Smooth muscle cell (in vitro differentiated cells): ENCODE results near the gene SRPRA. TPM values are rescaled to one million over a fixed set of nuclear protein-coding genes. Genes with fewer than 3 reads are reported as not detected.

Experiments used
- DNase-seq: peaks from one replicate; lab custom pipeline; 2025; ENCODE audit not compliant: unreplicated experiment; lab: John Stamatoyannopoulos, UW
- H2AFZ ChIP-seq: fragments of 200-600 bp; sonication (generic); 2 replicates; pipeline ENCODE4 v1.6.0; 2016; ENCODE audit warnings: antibody characterized with exemption, low read depth, mild to moderate bottlenecking
- H3F3A ChIP-seq: fragments of 200-600 bp; sonication (generic); 2 replicates; pipeline ENCODE4 v1.6.0; 2017; ENCODE audit warnings: antibody characterized with exemption, low read depth
- H3K27ac ChIP-seq: fragments of 200-600 bp; sonication (generic); 2 replicates; pipeline ENCODE4 v1.5.1; 2016; ENCODE audit warnings: low read depth, mild to moderate bottlenecking
- H3K27me3 ChIP-seq: fragments of 200-600 bp; sonication (generic); 2 replicates; pipeline ENCODE4 v1.6.1; 2016; ENCODE audit warnings: low read depth, mild to moderate bottlenecking
- H3K36me3 ChIP-seq: fragments of 200-600 bp; sonication (generic); 2 replicates; pipeline ENCODE4 v1.5.1; 2016; ENCODE audit warnings: low read depth
- H3K4me1 ChIP-seq: fragments of 200-600 bp; sonication (generic); 2 replicates; pipeline ENCODE4 v1.5.1; 2016; ENCODE audit warnings: low read depth
- H3K4me2 ChIP-seq: fragments of 200-600 bp; sonication (generic); 2 replicates; pipeline ENCODE4 v1.6.0; 2016; ENCODE audit warnings: mild to moderate bottlenecking
- H3K4me3 ChIP-seq: fragments of 200-600 bp; sonication (generic); 2 replicates; pipeline ENCODE4 v1.5.1; 2016; ENCODE audit warnings: mild to moderate bottlenecking
- H3K79me2 ChIP-seq: fragments of 200-600 bp; sonication (generic); 2 replicates; pipeline ENCODE4 v1.6.0; 2016; ENCODE audit warnings: low read depth, mild to moderate bottlenecking
- H3K9ac ChIP-seq: fragments of 200-600 bp; sonication (generic); 2 replicates; pipeline ENCODE4 v1.6.0; 2016; ENCODE audit warnings: low read depth
- H3K9me3 ChIP-seq: fragments of 200-600 bp; sonication (generic); replicated peaks from 2 replicates; pipeline ENCODE4 v1.5.1; 2016; ENCODE audit warnings: low read depth
- H4K20me1 ChIP-seq: fragments of 200-600 bp; sonication (generic); 2 replicates; pipeline ENCODE4 v1.6.0; 2016; ENCODE audit warnings: low read depth
- CTCF ChIP-seq: fragments of 200-600 bp; sonication (generic); IDR thresholded peaks from 2 replicates; pipeline ENCODE4 v1.5.1; 2017; ENCODE audit warnings: borderline replicate concordance, mild to moderate bottlenecking, antibody characterized with exemption; ENCODE audit not compliant: insufficient read depth, poor library complexity, severe bottlenecking
- WGBS: methylation state at CpG from one replicate; pipeline ENCODE4 v1.1.7; 2016; ENCODE audit warnings: low lambda C conversion rate; 5-methylcytosine and 5-hydroxymethylcytosine counted together
- polyA plus RNA-seq: library from polyadenylated mRNA; unstranded; fragments of >200 nt; fragmentation: Nextera tagmentation; extraction: Ambion mirVana; gene quantifications from 2 replicates; pipeline ENCODE4 v1.2.1, GENCODE V29; 2016
- total RNA-seq: library from RNA; depleted of rRNA; stranded (reverse); fragments of >200 nt; gene quantifications from 2 replicates; pipeline ENCODE4 v1.2.3, GENCODE V29; 2014

The SRPRA gene
- total and polyA plus RNA-seq, 2 experiments from 2014 or later, result 106 to 115 TPM

GRCh38 chr11:126281666-126282175, 13.0 kb upstream of the SRPRA start:
- no peak for TF ChIP-seq CTCF
- peaks cover 3% of the 10 kb centered on the region for H3K79me2 ChIP-seq
- DNase-seq, result no peak
- peak overlapping the region; percentile 91 for H3K4me2 ChIP-seq
- H3F3A ChIP-seq, result no peaks in the 10 kb centered on the region
- no peaks in the 10 kb centered on the region for H3K9me3 ChIP-seq
- H4K20me1 ChIP-seq, result peaks cover 5% of the 10 kb centered on the region
- H2AFZ ChIP-seq, result no peak overlapping the region
- H3K36me3 ChIP-seq, result no peaks in the 10 kb centered on the region
- no peak overlapping the region for H3K4me3 ChIP-seq
- H3K9ac ChIP-seq, result no peak overlapping the region
- 97% methylated on average over 10 of the region's 10 CpGs for WGBS
- H3K27ac ChIP-seq, result no peak overlapping the region
- no peaks in the 10 kb centered on the region for H3K27me3 ChIP-seq
- H3K4me1 ChIP-seq, result peaks cover 5% of the 10 kb centered on the region

GRCh38 chr11:126281245-126281644, 12.6 kb upstream of the SRPRA start:
- Histone ChIP-seq H3K4me3 (no peak overlapping the region), H3K27ac (no peak overlapping the region), H2AFZ (no peak overlapping the region), H3F3A (no peaks in the 10 kb centered on the region), H4K20me1 (peaks cover 5% of the 10 kb centered on the region), H3K79me2 (peaks cover 3% of the 10 kb centered on the region), H3K4me2 (no peak overlapping the region), H3K4me1 (peaks cover 5% of the 10 kb centered on the region), H3K9me3 (no peaks in the 10 kb centered on the region), H3K27me3 (no peaks in the 10 kb centered on the region), H3K9ac (no peak overlapping the region), H3K36me3 (no peaks in the 10 kb centered on the region)
- WGBS, result 72% methylated on average over 6 of the region's 6 CpGs
- no peak for DNase-seq
- TF ChIP-seq CTCF, result no peak

- WGBS, result 94% methylated on average over 5 of the region's 5 CpGs
- no peak overlapping the region for H3K9ac ChIP-seq
- no peaks in the 10 kb centered on the region for H3K27me3 ChIP-seq
- no peak overlapping the region for H3K27ac ChIP-seq
- no peak overlapping the region for H2AFZ ChIP-seq
- TF ChIP-seq CTCF, result no peak
- H3K36me3 ChIP-seq, result no peaks in the 10 kb centered on the region
- H3K79me2 ChIP-seq, result peaks cover under 1% of the 10 kb centered on the region
- no peak for DNase-seq
- no peak overlapping the region for H3K4me3 ChIP-seq
- peaks cover 5% of the 10 kb centered on the region for H3K4me1 ChIP-seq
- peaks cover 5% of the 10 kb centered on the region for H4K20me1 ChIP-seq
- no peaks in the 10 kb centered on the region for H3F3A ChIP-seq
- no peak overlapping the region for H3K4me2 ChIP-seq
- H3K9me3 ChIP-seq, result no peaks in the 10 kb centered on the region
Observed at GRCh38 chr11:126280595-126280994, 11.9 kb upstream of the SRPRA start.

- H2AFZ ChIP-seq, result no peak overlapping the region
- no peaks in the 10 kb centered on the region for H3K9me3 ChIP-seq
- H3K79me2 ChIP-seq, result no peaks in the 10 kb centered on the region
- no peak for TF ChIP-seq CTCF
- H3K4me2 ChIP-seq, result no peak overlapping the region
- WGBS, result 86% methylated on average over 8 of the region's 8 CpGs
- no peaks in the 10 kb centered on the region for H3K36me3 ChIP-seq
- H3K27me3 ChIP-seq, result no peaks in the 10 kb centered on the region
- no peak overlapping the region for H3K9ac ChIP-seq
- H3F3A ChIP-seq, result no peaks in the 10 kb centered on the region
- H3K4me3 ChIP-seq, result no peak overlapping the region
- H3K27ac ChIP-seq, result no peak overlapping the region
- no peaks in the 10 kb centered on the region for H4K20me1 ChIP-seq
- peaks cover 5% of the 10 kb centered on the region for H3K4me1 ChIP-seq
- DNase-seq, result no peak
Observed at GRCh38 chr11:126279191-126279590, 10.5 kb upstream of the SRPRA start.
